Subcutaneous adipose tissue (tissue), 4 donors: ENCODE data around the gene OTOP3. TPM values are rescaled to one million over a fixed set of nuclear protein-coding genes. Genes with fewer than 3 reads are reported as not detected.

ENCODE experiments used
- total RNA-seq, 4 donors: library from RNA; depleted of rRNA; stranded (reverse); fragments of >200 nt; gene quantifications; one replicate each; pipeline ENCODE4 v1.1.0, GENCODE V29; 2016
- TF ChIP-seq, protein P1 (sequence below): fragments of 450-650 bp; IDR thresholded peaks from one replicate; pipeline ENCODE4 v1.5.1; 2016; ENCODE audit warnings: low read depth, mild to moderate bottlenecking, control low read depth, antibody characterized with exemption, moderate library complexity

Gene OTOP3
- total RNA-seq, 4 donors from 2014 or later = not detected

DNA sequence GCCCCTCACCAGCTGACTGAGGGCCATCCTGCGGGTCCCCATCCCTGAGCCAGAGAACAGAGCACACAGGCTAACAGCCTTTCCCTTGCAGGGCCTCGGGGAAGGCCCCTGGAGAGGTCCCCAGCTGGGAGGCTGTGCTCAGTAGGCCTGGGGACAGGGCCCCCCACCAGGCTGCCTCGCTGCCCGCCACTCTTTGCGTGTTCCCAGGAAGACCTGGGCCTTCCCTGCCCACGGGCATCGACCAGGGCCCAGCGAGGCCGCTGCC, 36.1 kb downstream of the OTOP3 start:
- TF ChIP-seq, protein P1, sequence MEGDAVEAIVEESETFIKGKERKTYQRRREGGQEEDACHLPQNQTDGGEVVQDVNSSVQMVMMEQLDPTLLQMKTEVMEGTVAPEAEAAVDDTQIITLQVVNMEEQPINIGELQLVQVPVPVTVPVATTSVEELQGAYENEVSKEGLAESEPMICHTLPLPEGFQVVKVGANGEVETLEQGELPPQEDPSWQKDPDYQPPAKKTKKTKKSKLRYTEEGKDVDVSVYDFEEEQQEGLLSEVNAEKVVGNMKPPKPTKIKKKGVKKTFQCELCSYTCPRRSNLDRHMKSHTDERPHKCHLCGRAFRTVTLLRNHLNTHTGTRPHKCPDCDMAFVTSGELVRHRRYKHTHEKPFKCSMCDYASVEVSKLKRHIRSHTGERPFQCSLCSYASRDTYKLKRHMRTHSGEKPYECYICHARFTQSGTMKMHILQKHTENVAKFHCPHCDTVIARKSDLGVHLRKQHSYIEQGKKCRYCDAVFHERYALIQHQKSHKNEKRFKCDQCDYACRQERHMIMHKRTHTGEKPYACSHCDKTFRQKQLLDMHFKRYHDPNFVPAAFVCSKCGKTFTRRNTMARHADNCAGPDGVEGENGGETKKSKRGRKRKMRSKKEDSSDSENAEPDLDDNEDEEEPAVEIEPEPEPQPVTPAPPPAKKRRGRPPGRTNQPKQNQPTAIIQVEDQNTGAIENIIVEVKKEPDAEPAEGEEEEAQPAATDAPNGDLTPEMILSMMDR = no peak

- TF ChIP-seq, protein P1 = no peak
Measured at GRCh38 chr17:74972107-74972972, 36.6 kb downstream of the OTOP3 start, which contains the start of gene HID1. HID1 (minus strand) TSS chr17:74972759; CDS start chr17:74972656, 103 bp downstream.

GRCh38 chr17:74972973-74973328, 37.3 kb downstream of the OTOP3 start:
- TF ChIP-seq, protein P1 = no peak

GRCh38 chr17:74975943-74976342, 40.2 kb downstream of the OTOP3 start:
- TF ChIP-seq, protein P1 = no peak

DNA sequence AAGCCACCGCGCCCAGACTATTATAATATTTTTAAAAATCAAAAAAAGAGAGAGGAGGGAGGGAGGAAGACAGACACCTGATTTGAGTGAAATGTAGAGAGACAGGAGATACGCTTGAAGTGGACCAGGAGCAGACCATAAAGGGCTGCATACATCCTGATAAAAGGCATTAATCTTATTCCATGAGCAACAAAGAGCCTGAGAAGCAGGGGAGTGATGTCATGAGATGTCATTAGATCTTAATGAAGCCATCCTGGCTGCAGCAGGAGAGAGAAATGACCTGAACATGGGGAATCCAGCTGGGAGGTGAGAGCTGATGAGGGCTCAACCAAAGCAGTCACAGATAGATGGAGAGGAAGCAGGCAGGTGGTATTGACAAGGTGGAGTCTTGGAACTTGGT, 42.1 kb downstream of the OTOP3 start:
- TF ChIP-seq, protein P1 = no peak

- TF ChIP-seq, protein P1 = no peak
Measured at GRCh38 chr17:74978240-74978639, 42.5 kb downstream of the OTOP3 start.

GRCh38 chr17:74979408-74980146, 43.9 kb downstream of the OTOP3 start:
- TF ChIP-seq, protein P1 = no peak
